ENCODE data around the gene USP26. TPM values are rescaled to one million over a fixed set of nuclear protein-coding genes. Genes with fewer than 3 reads are reported as not detected.
"Not testable (repeated sequence)": the region's sequence is repeated elsewhere in the genome, so short reads cannot be mapped to it uniquely, and the experiment has no call there.

Gene USP26, protein sequence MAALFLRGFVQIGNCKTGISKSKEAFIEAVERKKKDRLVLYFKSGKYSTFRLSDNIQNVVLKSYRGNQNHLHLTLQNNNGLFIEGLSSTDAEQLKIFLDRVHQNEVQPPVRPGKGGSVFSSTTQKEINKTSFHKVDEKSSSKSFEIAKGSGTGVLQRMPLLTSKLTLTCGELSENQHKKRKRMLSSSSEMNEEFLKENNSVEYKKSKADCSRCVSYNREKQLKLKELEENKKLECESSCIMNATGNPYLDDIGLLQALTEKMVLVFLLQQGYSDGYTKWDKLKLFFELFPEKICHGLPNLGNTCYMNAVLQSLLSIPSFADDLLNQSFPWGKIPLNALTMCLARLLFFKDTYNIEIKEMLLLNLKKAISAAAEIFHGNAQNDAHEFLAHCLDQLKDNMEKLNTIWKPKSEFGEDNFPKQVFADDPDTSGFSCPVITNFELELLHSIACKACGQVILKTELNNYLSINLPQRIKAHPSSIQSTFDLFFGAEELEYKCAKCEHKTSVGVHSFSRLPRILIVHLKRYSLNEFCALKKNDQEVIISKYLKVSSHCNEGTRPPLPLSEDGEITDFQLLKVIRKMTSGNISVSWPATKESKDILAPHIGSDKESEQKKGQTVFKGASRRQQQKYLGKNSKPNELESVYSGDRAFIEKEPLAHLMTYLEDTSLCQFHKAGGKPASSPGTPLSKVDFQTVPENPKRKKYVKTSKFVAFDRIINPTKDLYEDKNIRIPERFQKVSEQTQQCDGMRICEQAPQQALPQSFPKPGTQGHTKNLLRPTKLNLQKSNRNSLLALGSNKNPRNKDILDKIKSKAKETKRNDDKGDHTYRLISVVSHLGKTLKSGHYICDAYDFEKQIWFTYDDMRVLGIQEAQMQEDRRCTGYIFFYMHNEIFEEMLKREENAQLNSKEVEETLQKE
- not detected for total RNA-seq
- long read RNA-seq, result 0 reads

DNA sequence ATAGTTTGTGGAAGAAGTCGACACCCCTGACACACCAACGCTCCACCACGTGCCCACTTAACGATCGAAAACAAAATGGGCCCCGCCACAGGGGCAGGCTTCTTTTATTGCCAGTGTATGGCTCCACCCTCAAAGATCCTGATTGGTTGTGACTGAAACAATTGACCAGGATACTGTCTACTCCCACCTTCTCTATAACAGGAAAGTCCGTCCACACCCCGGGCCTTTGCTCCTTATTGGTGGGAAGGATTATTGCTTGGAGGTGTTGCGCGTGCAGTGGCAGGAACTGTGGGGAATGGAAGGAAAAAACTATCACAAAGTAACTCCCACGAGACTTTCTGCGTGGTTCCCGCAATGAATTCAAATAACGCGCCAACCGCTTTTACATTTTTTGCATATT is at the start of gene USP26:
Gene USP26 (minus strand): TSS at position 79 of the 400 bp plus-strand sequence. CDS start 68,889 bp downstream, outside the sequence.
- no peak for DNase-seq (ENCODE audit: low spot score)
- intact Hi-C loops (cut with DNase I), result no loop called here

DNA sequence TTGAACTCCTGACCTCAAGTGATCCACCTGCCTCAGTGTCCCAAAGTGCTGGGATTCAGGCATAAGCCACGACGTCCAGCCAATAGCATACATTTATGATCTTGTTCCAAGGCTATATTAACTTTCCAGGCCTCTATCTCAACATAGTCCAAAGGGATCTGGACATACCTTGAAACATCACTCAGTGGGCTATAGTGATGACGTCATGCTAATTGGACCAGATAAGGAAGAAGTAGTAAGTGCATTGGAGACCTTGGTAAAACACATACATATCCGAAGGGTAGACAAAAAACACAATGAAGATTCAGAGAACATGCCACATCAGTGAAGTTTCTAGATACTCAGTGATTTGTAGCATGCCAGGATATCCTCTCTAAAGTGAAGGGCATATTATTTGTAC is 37.4 kb upstream of the USP26 start:
- no peak for DNase-seq (ENCODE audit: low spot score)
- intact Hi-C loops (cut with DNase I), result no loop called here

DNA sequence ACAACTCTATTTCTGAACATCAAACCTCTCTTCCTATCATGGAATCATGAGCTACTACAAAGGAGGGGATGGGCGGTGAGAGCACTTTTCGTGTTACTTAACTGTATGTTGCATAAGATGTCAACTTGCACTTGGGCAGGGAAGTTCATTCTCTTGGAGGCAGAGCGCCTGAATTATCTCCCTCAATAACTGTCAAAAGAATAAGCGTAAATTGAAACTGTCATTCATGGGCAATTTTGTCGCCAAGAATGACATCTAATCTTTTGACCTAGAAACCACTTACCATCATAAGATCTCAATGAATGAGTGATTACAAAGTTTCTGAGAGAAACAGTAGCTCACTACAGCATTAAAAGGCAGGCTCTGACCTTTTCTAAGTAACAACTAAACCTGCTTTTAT is 23.5 kb upstream of the USP26 start:
- no peak for DNase-seq (ENCODE audit: low spot score)
- intact Hi-C loops (cut with DNase I), result no loop called here

DNA sequence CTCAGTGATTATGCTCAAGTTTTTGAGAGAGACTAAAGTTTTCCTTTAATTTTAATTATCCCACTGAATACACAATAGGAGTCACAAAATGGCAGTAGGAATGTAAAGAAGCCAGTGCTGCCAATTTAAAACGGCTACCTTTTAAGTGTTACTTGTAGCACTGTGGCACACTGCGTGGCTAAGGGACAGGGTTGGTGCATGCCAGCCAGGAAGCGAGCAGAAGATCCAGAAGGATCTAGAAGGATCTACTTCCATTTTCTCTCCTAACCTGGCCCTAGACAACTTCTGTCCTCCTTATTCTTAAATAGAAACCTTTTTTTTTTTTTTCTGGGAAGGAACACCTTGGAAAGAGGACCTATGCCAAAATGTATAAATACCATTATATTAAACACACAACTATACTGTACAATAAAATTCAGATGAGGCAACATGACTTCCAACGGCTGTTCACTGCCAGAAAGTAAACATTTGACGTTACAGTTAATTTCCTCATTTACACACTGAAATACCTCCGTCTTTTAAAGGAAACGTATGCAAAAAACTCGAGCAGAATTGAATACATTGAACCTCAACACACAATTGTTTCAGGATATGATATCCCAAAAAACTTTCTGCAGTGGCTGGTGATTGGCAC is 2.7 kb downstream of the USP26 start:
- no peak for DNase-seq (ENCODE audit: low spot score)
- intact Hi-C loops (cut with DNase I), result no loop called here

DNA sequence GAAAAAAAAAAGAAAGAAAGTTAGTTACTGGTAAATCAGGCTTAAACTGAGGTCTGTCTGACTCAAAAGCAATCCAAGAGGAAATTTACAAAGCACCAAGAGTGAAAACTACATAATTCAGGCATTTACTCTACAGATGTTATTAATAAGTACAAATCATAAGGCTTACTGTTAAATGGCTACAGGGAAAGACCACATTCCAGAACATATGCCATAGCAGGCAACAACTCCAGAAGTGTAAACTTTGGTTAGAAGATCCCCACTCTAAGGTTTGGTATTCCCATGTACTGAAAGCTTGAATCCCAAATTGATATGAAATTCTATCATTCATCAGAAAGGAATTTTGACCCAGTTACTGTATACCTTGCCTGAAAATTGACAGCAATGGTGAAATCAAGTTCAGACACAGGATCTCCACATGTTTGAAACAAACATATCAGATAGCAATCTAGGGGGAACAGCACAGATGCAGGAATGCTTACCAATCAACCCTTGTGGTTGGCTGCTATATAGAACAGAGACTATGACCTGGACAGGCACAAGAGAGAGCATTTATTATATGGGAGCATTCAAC is 6.6 kb downstream of the USP26 start:
- intact Hi-C loops (cut with DNase I), result no loop called here
- DNase-seq (ENCODE audit: low spot score), result no peak

DNA sequence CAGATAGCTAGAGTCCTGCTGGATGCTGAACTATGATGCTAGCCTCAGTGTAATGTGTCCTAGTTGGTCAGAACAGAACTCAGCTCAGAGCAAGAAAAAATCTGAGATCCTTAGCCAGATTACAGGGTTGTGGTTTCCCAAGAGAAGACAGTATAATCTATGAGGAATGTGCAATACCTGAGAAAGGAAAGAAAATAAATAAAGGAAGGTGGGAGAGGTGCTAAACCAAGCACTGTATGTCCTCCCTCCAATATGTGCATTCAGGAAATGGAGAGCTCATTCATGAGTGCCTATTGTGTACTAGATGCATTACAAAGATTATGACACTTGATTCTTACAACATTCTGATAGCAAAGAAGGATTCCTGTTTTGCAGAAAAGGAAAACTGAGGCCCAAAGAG is 7.5 kb downstream of the USP26 start:
- DNase-seq (ENCODE audit: low spot score), result no peak
- intact Hi-C loops (cut with DNase I), result no loop called here

DNA sequence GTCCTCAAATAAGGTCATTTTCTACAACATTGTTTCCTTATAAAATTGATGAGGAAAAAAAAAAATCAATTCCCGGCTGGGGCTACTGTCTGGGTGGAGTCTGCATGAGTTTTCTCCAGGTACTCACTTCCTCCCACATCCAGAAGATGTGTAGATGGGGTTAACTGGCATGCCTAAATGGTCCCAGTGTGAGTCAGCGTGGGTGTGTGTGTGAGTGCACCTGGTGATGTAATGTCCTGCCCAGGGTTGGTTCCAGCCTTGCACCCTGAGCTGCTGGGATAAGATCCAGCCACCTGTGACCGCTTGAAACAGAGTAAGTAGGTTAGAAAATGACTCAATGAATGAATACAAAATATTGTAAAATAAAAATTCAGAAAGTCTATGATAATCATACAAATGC is 11.1 kb downstream of the USP26 start:
- intact Hi-C loops (cut with DNase I), result no loop called here
- DNase-seq (ENCODE audit: low spot score), result no peak

DNA sequence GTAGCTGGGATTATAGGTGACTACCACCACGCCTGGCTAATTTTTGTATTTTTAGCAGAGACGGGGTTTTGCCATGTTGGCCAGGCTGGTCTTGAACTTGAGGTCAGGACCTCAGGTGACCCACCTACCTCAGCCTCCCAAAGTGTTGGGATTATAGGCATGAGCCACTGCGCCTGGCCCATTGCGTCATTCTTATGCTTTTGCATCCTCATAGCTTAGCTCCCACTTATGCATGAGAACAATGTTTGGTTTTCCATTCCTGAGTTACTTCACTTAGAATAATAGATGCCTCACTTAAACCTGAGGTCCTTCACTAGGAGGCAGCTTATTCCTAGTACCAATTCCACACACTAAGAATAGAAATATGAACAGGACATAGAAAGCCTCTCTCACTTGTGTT is 11.9 kb downstream of the USP26 start:
- DNase-seq (ENCODE audit: low spot score); intact Hi-C loops (cut with DNase I): not testable (repeated sequence)

DNA sequence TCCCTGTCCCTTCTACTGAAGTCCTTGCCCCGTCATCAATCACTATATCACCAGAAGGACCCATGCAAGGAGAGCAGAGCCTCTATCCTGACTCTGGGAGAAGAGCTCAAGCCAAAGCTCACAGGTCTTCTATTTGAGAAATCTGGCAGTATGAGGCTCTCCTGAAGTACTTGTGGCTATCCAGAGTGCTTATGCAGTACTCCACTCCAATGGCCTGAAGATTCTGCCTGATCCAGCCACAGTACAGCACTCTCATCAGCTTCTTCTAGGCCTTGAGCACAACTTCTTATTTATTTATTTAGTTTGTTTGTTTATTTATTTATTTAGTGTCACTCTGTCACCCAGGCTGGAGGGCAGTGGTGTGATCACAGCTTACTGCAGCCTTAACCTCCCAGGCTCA is 13.0 kb downstream of the USP26 start:
- intact Hi-C loops (cut with DNase I), result no loop called here
- DNase-seq (ENCODE audit: low spot score), result no peak

DNA sequence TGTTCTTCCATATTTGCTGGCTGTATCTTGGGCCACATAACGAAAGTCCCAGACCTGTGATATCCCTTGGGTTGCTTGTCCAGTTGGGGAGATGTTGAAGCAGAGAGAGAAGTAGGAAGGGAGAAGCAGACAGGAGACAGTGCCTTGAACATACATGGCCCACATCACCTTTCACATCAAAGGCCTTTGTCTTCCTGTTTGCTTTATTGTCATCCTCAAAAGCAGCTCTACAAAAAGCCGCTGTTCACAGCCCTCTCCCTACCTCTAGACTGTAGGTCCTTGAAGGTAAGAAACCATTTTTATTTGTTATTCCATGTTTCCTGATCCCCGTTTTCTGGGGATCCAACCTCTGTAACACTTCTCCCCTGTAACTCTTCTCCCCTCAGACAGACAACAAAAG is 14.9 kb downstream of the USP26 start:
- intact Hi-C loops (cut with DNase I), result no loop called here
- no peak for DNase-seq (ENCODE audit: low spot score)

DNA sequence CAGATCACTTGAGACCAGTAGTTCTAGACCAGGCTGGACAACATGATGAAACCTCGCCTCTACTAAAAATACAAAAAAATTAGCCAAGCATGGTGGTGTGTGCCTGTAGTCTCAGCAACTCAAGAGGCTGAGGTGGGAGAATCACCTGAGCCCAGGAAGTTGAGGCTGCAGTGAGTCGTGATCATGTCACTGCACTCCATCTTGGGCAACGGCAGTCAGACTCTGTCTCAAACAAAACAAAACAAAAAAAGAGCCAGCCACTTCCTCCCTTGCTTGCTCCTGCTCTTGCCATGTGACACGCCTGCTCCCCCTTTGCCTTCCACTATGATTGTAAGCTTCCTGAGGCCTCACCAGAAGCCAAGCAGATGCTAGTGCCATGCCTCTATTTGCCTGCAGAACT is 19.1 kb downstream of the USP26 start:
- DNase-seq (ENCODE audit: low spot score); intact Hi-C loops (cut with DNase I): not testable (repeated sequence)

DNA sequence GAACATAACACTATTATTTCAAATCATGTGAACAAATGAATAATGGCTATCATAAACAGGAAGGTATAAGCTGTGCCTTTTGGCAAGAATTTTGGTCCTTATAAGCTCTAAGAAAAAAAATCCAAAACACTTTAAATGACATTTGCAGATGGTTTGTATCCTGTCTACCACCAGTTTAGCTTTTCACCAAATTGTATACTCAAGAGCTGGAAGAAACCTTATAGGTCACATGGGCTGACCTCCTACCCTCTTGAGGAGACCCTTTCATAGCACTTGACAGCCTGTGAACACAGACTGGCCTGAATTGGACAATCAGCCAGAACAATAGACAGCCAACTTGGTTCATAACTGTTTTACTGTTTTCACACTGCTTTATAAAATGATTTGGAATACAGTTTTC is 24.3 kb downstream of the USP26 start:
- intact Hi-C loops (cut with DNase I), result no loop called here
- no peak for DNase-seq (ENCODE audit: low spot score)

DNA sequence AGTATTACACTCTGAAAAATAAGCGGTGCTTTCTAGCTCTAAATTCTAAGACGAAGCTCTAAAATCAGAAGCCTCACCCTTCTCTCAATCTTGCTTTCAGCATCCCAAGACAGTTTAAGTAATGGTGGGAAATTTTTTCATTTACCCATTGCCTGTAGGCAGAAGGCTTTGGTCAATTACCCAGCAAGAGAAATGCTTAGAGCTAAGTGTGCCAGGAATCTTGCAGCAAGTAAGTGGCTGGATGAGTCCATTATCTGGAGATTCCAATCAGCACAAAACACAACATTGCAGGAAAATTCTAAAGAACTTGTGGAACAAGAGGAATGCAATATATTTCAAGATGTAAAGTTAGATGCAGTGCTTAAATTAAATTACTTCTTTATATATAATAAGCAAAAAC is 28.4 kb downstream of the USP26 start:
- intact Hi-C loops (cut with DNase I), result no loop called here
- no peak for DNase-seq (ENCODE audit: low spot score)

DNA sequence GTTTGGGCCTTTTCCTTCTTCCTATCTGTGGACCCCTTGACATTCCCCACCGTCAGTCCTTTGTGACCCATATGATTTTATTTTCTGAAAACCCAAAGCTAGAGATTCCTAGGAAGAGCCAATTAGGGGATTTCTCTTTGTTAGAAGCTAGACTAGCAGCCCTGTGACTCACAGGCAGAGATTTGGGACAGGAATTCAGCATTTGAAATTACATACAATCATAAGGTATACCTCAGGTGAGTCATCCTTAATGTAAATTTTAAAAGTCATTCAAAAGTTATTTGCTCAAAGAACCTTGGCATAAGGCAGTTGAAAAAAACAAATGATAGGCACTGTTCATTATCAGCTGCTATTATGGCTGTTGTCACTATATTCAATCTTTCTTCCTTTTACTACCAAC is 40.6 kb downstream of the USP26 start:
- DNase-seq (ENCODE audit: low spot score), result no peak
- intact Hi-C loops (cut with DNase I), result no loop called here

DNA sequence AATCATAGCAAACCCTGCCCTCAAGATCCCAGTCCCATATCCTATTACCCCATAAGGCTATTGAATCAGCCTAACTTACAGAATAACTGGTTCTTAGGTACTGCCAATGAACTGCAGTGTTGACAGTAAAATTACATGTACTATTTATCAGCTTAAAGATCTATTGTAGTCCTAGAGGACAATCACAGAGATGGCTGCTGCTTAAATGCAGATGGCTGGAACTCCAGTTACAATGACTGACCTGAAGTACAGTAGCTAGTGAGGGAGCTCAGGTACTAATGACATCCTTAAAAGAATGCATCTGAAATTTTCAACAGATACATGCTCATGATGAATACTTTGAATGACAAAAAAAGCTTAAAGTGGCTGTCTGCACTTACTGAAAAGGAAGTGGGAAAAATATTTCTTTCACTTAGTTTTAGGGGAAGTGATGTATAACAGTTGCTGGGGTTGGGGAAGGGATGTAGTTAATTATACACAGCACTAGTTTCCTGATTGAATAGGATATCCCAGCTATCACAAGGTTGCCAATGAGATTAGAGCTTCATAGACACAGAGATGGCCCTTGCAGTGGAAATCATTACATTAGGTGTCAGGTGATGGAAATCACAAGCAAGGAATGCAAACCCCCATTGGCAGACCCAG is 42.0 kb downstream of the USP26 start:
- intact Hi-C loops (cut with DNase I), result no loop called here
- DNase-seq (ENCODE audit: low spot score), result no peak

DNA sequence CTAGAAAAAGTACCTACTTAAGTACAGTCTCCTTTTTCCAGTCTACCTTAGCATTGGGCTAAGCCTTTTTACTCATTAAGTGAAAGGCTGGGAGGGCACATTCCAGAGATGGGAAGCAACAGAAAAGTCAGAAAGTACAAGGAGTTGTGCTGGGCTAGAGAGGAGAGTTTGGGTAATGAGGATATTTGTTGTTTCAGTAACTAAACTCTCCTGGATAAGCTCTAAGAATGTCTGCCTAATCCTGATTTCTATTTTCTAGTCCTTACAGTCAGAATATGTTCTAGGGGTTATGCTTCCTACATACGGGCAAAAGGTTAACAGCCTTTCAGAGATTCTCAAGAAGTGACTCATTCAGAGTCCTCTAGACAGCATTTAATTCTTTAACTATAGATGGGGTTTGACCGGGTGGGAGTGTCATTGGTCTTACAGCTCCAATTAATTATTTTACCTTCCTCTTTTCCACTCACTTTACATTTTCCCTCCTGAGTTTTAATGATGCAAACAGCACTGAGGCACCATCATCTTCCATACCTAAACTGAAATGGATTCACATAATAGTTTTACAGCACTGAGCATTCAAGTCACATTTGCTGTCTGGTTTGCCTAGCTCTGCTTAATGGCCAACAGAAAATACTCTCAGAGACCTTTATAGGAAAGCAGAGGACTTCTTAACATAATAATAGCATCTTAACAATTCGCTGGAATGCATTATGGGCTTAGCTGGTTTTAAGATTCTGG is 42.9 kb downstream of the USP26 start:
- DNase-seq (ENCODE audit: low spot score), result no peak
- intact Hi-C loops (cut with DNase I), result no loop called here

DNA sequence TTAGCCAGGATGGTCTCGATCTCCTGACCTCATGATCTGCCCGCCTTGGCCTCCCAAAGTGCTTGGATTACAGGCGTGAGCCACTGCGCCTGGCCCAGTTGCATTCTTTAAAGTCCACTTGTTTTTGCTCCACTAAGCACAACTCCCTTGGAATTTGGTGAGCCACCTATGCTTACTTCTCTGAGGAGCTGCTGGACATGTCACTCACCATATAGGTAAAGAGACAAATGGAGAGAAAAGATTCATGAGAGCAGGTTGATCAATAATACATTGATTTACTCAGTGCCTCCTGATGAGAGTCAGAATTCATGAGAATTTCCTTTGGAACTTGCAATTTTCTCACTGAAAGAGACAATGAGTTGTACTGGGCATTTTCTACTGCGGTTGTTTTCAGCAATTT is 48.2 kb downstream of the USP26 start:
- intact Hi-C loops (cut with DNase I), result no loop called here
- DNase-seq (ENCODE audit: low spot score), result no peak

DNA sequence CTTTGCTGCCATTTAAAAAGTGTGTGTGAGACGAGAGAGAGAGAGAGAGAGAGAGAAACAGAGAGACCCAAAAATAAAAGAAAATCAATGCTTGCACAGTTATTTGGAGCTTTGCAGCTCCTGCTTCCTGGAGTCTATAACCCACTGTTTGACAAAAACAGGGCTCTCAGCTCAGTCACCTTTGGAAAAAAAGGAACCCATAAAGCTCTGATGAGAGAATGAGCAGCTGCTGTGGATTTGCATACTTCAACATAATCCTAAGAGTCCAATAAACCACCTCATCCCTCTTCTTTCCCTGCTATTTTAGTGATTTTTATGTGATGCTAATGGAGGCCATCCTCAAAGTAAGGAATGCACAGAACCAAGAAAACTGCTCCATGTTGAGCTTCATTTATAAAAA is 50.3 kb downstream of the USP26 start:
- intact Hi-C loops (cut with DNase I), result no loop called here

DNA sequence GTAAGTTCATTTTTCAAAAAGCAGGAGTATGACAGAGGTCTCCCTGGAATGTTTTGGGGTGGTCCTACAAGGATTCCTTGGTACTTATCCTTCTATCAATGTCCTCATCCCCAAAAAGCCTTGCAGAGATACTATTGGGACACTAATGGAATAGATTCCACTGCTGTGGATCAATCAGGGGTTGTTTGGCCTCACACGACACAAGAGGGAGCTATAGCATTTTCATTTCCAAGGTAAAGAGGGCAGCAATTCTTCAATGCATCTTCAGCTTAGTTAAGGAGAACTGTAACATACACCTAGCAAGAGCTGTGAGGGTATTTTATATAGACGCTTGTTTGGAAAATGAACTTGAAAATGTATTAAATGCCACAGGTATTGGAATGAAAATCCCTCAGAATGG is 50.9 kb downstream of the USP26 start:
- intact Hi-C loops (cut with DNase I), result no loop called here
- no peak for DNase-seq (ENCODE audit: low spot score)

More for the DNA sequence above, 50.3 kb downstream of the USP26 start:
- no peak for DNase-seq (ENCODE audit: low spot score)
